Neural progenitor cell (in vitro differentiated cells): ENCODE data around the gene GRN. TPM values are rescaled to one million over a fixed set of nuclear protein-coding genes. Genes with fewer than 3 reads are reported as not detected.
"Not testable (repeated sequence)": the region's sequence is repeated elsewhere in the genome, so short reads cannot be mapped to it uniquely, and the experiment has no call there.

ENCODE experiments used
- DNase-seq: peaks from one replicate; pipeline ENCODE4 v3.0.0-alpha.2; 2016; ENCODE audit warnings: low spot score
- H2AFZ ChIP-seq: fragments of 200-600 bp; sonication (generic); replicated peaks from 2 replicates; pipeline ENCODE4 v1.6.1; 2016; ENCODE audit warnings: antibody characterized with exemption
- H3F3A ChIP-seq: fragments of 200-600 bp; sonication (generic); 2 replicates; pipeline ENCODE4 v1.6.1; 2016; ENCODE audit warnings: antibody characterized with exemption, low read depth
- H3K27ac ChIP-seq: fragments of 200-600 bp; sonication (generic); 2 replicates; pipeline ENCODE4 v1.5.1; 2016; ENCODE audit warnings: mild to moderate bottlenecking
- H3K27me3 ChIP-seq: fragments of 200-600 bp; sonication (generic); 2 replicates; pipeline ENCODE4 v1.6.1; 2016; ENCODE audit warnings: mild to moderate bottlenecking, moderate library complexity
- H3K36me3 ChIP-seq: fragments of 200-600 bp; sonication (generic); 2 replicates; pipeline ENCODE4 v1.5.1; 2016
- H3K4me1 ChIP-seq: fragments of 200-600 bp; sonication (generic); 2 replicates; pipeline ENCODE4 v1.6.1; 2016; ENCODE audit warnings: mixed run types
- H3K4me2 ChIP-seq: fragments of 200-600 bp; sonication (generic); 2 replicates; pipeline ENCODE4 v1.6.1; 2016
- H3K4me3 ChIP-seq: fragments of 200-600 bp; sonication (generic); 2 replicates; pipeline ENCODE4 v1.5.1; 2016
- H3K79me2 ChIP-seq: fragments of 200-600 bp; sonication (generic); 2 replicates; pipeline ENCODE4 v1.6.1; 2016; ENCODE audit warnings: low read depth
- H3K9ac ChIP-seq: fragments of 200-600 bp; sonication (generic); 2 replicates; pipeline ENCODE4 v1.6.1; 2016
- H3K9me3 ChIP-seq: fragments of 200-600 bp; sonication (generic); 2 replicates; pipeline ENCODE4 v1.5.1; 2016; ENCODE audit warnings: low read depth
- H4K20me1 ChIP-seq: fragments of 200-600 bp; sonication (generic); 2 replicates; pipeline ENCODE4 v1.6.1; 2016; ENCODE audit warnings: low read depth
- H3K27ac Mint-ChIP-seq: 3 replicates; pipeline ENCODE4 v1.8.0; 2021; ENCODE audit warnings: mixed read lengths
- H3K27me3 Mint-ChIP-seq: 2 replicates; pipeline ENCODE4 v1.8.0; 2022; ENCODE audit warnings: low read depth, mild to moderate bottlenecking, inconsistent platforms, moderate library complexity, mixed read lengths; ENCODE audit not compliant: insufficient read depth
- H3K36me3 Mint-ChIP-seq: 3 replicates; pipeline ENCODE4 v1.8.0; 2021; ENCODE audit warnings: mixed read lengths
- H3K4me1 Mint-ChIP-seq: 3 replicates; pipeline ENCODE4 v1.8.0; 2021; ENCODE audit warnings: mixed read lengths
- H3K4me3 Mint-ChIP-seq: 3 replicates; pipeline ENCODE4 v1.8.0; 2021; ENCODE audit warnings: mild to moderate bottlenecking, moderate library complexity, mixed read lengths
- H3K9me3 Mint-ChIP-seq: 3 replicates; pipeline ENCODE4 v1.8.0; 2020; ENCODE audit warnings: mixed read lengths
- EZH2 ChIP-seq: fragments of 200-600 bp; sonication (generic); IDR thresholded peaks from 2 replicates; pipeline ENCODE4 v1.6.1; 2017; ENCODE audit warnings: antibody characterized with exemption, mild to moderate bottlenecking, moderate library complexity
- EZH2phosphoT487 ChIP-seq: fragments of 200-600 bp; sonication (generic); IDR thresholded peaks from 2 replicates; pipeline ENCODE4 v1.6.1; 2017; ENCODE audit warnings: antibody characterized with exemption
- total RNA-seq: library from RNA; depleted of rRNA; stranded (reverse); fragments of >200 nt; gene quantifications from 2 replicates; pipeline ENCODE4 v1.2.3, GENCODE V29; 2015; ENCODE audit warnings: low replicate concordance
- TF ChIP-seq, protein P1 (sequence below): fragments of 200-600 bp; sonication (generic); IDR thresholded peaks from 2 replicates; pipeline ENCODE4 v1.5.1; 2017; ENCODE audit warnings: antibody characterized with exemption, mild to moderate bottlenecking

Gene GRN
- total RNA-seq, 1 donor from 2014 or later, result 28.2 TPM

DNA sequence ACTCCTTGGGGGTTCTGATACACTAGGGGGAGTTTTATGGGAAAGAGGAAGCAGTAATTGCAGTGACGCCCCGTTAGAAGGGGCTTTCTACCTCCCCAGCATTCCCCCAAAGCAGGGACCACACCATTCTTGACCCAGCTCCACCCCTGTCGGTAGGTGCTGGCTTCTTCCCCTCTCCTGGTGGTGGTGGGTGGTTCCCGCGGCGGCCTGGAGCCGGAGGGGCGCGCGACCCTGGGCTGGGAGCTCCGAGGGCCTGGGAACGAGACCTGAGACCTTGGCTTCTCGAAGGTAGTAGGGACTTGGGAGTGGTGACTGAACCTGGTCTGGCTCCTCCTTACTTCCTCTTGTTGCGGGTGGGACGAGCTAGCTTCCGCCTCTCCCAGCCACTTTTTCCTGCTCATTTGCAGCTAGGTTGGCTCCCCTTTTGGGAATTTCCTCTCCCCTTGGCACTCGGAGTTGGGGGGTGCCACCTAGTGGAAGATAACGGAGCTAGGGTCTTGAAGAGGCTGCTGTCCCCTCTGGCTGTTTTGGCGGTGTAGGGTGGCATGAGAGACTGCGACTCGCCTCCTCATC is 438 bp downstream of the GRN start:
- Histone ChIP-seq H3F3A (peaks cover 11% of the 10 kb centered on the region), H3K79me2 (peaks cover 12% of the 10 kb centered on the region), H3K9ac (peak overlapping the region; percentile 29), H3K4me2 (peak overlapping the region; percentile 88), H3K36me3 (no peaks in the 10 kb centered on the region), H3K4me1 (no peaks in the 10 kb centered on the region), H3K27me3 (peaks cover 17% of the 10 kb centered on the region), H3K9me3 (no peaks in the 10 kb centered on the region), H3K4me3 (peak overlapping the region; percentile 75), H3K27ac (no peak overlapping the region), H4K20me1 (peaks cover 9% of the 10 kb centered on the region), H2AFZ (peak overlapping the region; percentile 37)
- Mint-ChIP-seq H3K9me3 (no peaks in the 10 kb centered on the region), H3K4me1 (peaks cover 9% of the 10 kb centered on the region), H3K36me3 (no peaks in the 10 kb centered on the region), H3K4me3 (peak overlapping the region; percentile 95), H3K27me3 (peaks cover 17% of the 10 kb centered on the region), H3K27ac (no peak overlapping the region)
- TF ChIP-seq EZH2 (no peak), EZH2phosphoT487 (no peak)
- TF ChIP-seq, protein P1, sequence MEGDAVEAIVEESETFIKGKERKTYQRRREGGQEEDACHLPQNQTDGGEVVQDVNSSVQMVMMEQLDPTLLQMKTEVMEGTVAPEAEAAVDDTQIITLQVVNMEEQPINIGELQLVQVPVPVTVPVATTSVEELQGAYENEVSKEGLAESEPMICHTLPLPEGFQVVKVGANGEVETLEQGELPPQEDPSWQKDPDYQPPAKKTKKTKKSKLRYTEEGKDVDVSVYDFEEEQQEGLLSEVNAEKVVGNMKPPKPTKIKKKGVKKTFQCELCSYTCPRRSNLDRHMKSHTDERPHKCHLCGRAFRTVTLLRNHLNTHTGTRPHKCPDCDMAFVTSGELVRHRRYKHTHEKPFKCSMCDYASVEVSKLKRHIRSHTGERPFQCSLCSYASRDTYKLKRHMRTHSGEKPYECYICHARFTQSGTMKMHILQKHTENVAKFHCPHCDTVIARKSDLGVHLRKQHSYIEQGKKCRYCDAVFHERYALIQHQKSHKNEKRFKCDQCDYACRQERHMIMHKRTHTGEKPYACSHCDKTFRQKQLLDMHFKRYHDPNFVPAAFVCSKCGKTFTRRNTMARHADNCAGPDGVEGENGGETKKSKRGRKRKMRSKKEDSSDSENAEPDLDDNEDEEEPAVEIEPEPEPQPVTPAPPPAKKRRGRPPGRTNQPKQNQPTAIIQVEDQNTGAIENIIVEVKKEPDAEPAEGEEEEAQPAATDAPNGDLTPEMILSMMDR, result peak; percentile 74
- peak; percentile 91 for DNase-seq

DNA sequence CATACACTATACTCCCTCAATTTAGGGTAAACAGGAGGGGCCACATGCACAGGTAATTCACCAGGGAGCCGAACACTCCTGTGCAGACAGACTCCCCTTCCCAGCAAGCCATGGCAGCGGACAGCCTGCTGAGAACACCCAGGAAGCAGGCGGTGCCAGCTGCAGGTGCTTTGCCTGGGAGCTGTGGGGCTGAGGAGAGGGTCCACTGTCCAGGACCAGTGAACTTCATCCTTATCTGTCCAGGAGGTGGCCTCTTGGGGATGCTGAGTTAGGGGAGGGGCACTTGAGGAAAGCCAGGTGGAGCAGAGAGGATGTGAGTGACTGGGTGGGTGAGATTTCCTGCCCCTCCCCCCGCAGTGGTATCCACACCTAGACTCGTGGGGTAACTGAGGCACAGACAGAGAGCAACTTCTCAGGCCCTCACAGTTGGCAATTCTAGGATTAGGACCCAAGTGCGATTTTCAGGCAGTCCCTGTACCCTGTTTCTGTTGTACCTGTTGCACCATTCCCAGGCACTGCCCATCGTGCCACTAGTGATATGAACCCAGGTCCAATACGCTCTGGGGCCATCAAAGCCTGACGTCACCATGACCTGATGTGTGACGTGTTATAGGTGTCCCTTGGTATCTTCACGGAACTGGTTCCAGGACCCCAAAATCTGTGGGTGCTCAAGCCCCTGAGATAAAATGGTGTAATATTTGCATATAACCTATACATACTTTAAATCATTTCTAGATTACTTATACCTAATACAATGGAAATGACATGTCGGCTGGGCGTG is 1.2 kb downstream of the GRN start:
- Mint-ChIP-seq H3K4me1 (peaks cover 9% of the 10 kb centered on the region), H3K36me3 (no peaks in the 10 kb centered on the region), H3K9me3 (no peaks in the 10 kb centered on the region), H3K4me3 (peak overlapping the region; percentile 95), H3K27ac (no peak overlapping the region), H3K27me3 (peaks cover 18% of the 10 kb centered on the region)
- H3K27me3 ChIP-seq, result peaks cover 15% of the 10 kb centered on the region
- TF ChIP-seq EZH2phosphoT487 (no peak), EZH2 (no peak)
- TF ChIP-seq, protein P1, result no peak
- H4K20me1 ChIP-seq, result peaks cover 14% of the 10 kb centered on the region
- H3K4me3 ChIP-seq, result peak overlapping the region; percentile 75
- no peaks in the 10 kb centered on the region for H3K36me3 ChIP-seq
- no peak overlapping the region for H3K9ac ChIP-seq
- H3K27ac ChIP-seq, result no peak overlapping the region
- H3K4me2 ChIP-seq, result peak overlapping the region; percentile 88
- H2AFZ ChIP-seq, result no peak overlapping the region
- H3K4me1 ChIP-seq, result no peaks in the 10 kb centered on the region
- H3K79me2 ChIP-seq, result peaks cover 12% of the 10 kb centered on the region
- peaks cover 11% of the 10 kb centered on the region for H3F3A ChIP-seq
- no peak for DNase-seq
- H3K9me3 ChIP-seq, result no peaks in the 10 kb centered on the region

DNA sequence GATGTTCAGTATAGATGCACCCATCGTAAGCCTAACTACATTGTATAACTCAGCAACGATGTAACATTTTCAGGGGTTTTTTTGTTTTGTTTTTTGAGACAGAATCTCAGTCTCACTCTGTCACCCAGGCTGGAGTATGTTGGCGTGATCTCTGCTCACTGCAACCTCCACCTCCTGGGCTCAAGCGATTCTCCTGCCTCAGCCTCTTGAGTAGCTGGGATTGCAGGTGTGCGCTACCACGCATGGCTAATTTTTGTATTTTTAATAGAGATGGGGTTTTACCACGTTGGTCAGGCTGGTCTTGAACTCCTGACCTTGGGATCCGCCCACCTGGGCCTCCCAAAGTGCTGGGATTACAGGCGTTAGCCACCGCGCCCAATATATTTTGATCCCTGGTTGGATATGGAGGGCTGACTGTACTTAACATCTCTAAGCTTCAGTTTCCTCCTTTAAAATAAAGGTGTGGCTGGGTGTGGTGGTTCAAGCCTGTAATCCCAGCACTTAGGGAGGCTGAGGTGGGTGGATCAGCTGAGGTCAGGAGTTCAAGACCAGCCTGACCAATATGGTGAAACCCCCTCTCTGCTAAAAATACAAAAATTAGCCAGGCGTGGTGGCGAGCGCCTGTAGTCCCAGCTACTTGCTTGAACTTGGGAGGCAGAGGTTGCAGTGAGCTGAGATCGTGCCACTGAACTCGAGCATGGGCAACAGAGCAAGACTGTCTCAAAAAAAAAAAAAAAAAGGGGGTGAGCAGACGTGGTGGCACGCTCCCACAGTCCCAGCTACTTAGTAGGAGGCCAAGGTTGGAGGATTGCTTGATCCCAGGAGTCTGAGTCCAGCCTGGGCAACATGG is 2.3 kb downstream of the GRN start:
- H3K27me3 Mint-ChIP-seq, result peaks cover 18% of the 10 kb centered on the region
- not testable (repeated sequence) for H3K9me3 ChIP-seq, H3K4me1 Mint-ChIP-seq, H3K4me3 ChIP-seq, H2AFZ ChIP-seq, H3K27ac Mint-ChIP-seq, H3K9me3 Mint-ChIP-seq, H3K27me3 ChIP-seq, H3K4me2 ChIP-seq, H3K4me3 Mint-ChIP-seq, H3K9ac ChIP-seq, H3K4me1 ChIP-seq, H3K36me3 Mint-ChIP-seq, H3K36me3 ChIP-seq, H3K27ac ChIP-seq, DNase-seq
- peaks cover 25% of the 10 kb centered on the region for H4K20me1 ChIP-seq
- H3K79me2 ChIP-seq, result peaks cover 12% of the 10 kb centered on the region
- peaks cover 14% of the 10 kb centered on the region for H3F3A ChIP-seq
